ENCODE measurements around the gene DENND6B. TPM values are rescaled to one million over a fixed set of nuclear protein-coding genes. Genes with fewer than 3 reads are reported as not detected.

DENND6B gene
- total and polyA plus RNA-seq, 2 of the 13 experiments (the other 11 are each of a cell fraction or from before 2014, with no cell fraction given), result 0.95 to 3.8 TPM

DNA sequence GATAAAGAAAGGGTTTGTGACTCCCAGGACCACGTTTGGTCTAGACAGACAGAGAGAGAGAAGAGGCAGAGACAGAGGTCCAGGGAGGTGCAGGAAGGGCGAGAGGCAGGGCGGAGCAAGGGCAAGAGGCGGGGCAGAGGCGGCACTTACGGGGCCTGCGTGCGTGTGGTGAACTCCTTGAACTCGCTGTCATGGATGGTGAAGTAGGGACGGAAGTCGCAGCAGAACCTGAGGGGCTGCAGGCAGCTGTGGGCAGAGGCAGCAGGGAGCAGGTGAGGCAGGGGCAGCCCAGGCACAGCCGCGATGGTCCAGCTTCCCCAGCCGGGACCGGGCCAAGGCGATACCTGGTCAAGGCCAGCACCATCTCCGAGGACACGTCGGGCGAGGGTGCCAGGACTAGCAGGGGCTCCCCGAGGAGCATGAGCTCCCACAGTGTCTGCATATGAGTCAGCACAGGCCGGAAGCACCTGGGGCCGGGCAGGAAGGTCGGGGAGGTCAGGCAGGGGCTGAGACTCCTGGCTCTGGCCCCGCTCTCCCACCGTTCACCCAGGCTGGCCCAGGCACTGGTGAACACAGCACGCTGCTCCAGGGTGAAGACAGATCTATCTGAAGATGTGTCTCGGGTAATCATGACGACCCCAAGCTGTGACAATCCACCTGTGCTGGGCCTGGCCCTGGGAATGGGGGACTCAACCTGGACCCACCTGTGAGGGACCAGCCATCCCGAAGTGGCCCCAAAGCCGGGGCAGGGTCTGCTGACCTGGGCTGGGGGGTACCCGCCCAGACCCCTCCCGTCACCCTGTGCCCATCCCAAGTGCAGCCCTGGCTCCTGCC is 12.1 kb downstream of the DENND6B start (continued):
- TF ChIP-seq ZMYM2 (CRISPR knock-in tag; IDR thresholded peaks at IDR 0.05), result no peak
- TF ChIP-seq ZNF446 (CRISPR knock-in tag; IDR thresholded peaks at IDR 0.05), result no peak
- TF ChIP-seq XRCC5 (optimal IDR thresholded peaks at IDR 0.05; ENCODE audit: low read length), result no peak
- TF ChIP-seq SPEN (CRISPR knock-in tag; IDR thresholded peaks at IDR 0.05; ENCODE audit: low read depth), result 0 out of 2 replicates have a peak, but pooled peaks have one; percentile 44
- no peak for TF ChIP-seq HOXD1 (CRISPR knock-in tag; IDR thresholded peaks at IDR 0.05)
- no peak for TF ChIP-seq ZSCAN20 (CRISPR knock-in tag; IDR thresholded peaks at IDR 0.05; ENCODE audit: borderline replicate concordance)
- no peak for TF ChIP-seq NCOR1 (IDR thresholded peaks at IDR 0.05; ENCODE audit: borderline replicate concordance, low read length)
- no peak for TF ChIP-seq TCF7L2 (IDR thresholded peaks at IDR 0.05; ENCODE audit: low read depth, low read length)
- no peak for TF ChIP-seq NFKBIZ (CRISPR knock-in tag; IDR thresholded peaks at IDR 0.05)
- TF ChIP-seq, protein P1, sequence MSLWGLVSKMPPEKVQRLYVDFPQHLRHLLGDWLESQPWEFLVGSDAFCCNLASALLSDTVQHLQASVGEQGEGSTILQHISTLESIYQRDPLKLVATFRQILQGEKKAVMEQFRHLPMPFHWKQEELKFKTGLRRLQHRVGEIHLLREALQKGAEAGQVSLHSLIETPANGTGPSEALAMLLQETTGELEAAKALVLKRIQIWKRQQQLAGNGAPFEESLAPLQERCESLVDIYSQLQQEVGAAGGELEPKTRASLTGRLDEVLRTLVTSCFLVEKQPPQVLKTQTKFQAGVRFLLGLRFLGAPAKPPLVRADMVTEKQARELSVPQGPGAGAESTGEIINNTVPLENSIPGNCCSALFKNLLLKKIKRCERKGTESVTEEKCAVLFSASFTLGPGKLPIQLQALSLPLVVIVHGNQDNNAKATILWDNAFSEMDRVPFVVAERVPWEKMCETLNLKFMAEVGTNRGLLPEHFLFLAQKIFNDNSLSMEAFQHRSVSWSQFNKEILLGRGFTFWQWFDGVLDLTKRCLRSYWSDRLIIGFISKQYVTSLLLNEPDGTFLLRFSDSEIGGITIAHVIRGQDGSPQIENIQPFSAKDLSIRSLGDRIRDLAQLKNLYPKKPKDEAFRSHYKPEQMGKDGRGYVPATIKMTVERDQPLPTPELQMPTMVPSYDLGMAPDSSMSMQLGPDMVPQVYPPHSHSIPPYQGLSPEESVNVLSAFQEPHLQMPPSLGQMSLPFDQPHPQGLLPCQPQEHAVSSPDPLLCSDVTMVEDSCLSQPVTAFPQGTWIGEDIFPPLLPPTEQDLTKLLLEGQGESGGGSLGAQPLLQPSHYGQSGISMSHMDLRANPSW (CRISPR knock-in tag; IDR thresholded peaks at IDR 0.05; ENCODE audit: borderline replicate concordance), result no peak
- TF ChIP-seq, protein P2, sequence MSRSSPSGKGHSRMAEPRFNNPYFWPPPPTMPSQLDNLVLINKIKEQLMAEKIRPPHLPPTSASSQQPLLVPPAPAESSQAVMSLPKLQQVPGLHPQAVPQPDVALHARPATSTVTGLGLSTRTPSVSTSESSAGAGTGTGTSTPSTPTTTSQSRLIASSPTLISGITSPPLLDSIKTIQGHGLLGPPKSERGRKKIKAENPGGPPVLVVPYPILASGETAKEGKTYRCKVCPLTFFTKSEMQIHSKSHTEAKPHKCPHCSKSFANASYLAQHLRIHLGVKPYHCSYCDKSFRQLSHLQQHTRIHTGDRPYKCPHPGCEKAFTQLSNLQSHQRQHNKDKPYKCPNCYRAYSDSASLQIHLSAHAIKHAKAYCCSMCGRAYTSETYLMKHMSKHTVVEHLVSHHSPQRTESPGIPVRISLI (CRISPR knock-in tag; IDR thresholded peaks at IDR 0.05; ENCODE audit: borderline replicate concordance), result no peak
- no peak for TF ChIP-seq HNRNPK (IDR thresholded peaks at IDR 0.05; ENCODE audit: low read depth, low read length, poor library complexity, severe bottlenecking)
- TF ChIP-seq KLF12 (CRISPR knock-in tag; IDR thresholded peaks at IDR 0.05; ENCODE audit: borderline replicate concordance), result no peak
- TF ChIP-seq, protein P3, sequence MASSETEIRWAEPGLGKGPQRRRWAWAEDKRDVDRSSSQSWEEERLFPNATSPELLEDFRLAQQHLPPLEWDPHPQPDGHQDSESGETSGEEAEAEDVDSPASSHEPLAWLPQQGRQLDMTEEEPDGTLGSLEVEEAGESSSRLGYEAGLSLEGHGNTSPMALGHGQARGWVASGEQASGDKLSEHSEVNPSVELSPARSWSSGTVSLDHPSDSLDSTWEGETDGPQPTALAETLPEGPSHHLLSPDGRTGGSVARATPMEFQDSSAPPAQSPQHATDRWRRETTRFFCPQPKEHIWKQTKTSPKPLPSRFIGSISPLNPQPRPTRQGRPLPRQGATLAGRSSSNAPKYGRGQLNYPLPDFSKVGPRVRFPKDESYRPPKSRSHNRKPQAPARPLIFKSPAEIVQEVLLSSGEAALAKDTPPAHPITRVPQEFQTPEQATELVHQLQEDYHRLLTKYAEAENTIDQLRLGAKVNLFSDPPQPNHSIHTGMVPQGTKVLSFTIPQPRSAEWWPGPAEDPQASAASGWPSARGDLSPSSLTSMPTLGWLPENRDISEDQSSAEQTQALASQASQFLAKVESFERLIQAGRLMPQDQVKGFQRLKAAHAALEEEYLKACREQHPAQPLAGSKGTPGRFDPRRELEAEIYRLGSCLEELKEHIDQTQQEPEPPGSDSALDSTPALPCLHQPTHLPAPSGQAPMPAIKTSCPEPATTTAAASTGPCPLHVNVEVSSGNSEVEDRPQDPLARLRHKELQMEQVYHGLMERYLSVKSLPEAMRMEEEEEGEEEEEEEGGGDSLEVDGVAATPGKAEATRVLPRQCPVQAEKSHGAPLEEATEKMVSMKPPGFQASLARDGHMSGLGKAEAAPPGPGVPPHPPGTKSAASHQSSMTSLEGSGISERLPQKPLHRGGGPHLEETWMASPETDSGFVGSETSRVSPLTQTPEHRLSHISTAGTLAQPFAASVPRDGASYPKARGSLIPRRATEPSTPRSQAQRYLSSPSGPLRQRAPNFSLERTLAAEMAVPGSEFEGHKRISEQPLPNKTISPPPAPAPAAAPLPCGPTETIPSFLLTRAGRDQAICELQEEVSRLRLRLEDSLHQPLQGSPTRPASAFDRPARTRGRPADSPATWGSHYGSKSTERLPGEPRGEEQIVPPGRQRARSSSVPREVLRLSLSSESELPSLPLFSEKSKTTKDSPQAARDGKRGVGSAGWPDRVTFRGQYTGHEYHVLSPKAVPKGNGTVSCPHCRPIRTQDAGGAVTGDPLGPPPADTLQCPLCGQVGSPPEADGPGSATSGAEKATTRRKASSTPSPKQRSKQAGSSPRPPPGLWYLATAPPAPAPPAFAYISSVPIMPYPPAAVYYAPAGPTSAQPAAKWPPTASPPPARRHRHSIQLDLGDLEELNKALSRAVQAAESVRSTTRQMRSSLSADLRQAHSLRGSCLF (CRISPR knock-in tag; IDR thresholded peaks at IDR 0.05; ENCODE audit: borderline replicate concordance), result no peak
- TF ChIP-seq ZZZ3 (CRISPR knock-in tag; IDR thresholded peaks at IDR 0.05; ENCODE audit: borderline replicate concordance), result no peak
- no peak for TF ChIP-seq MBD4 (IDR thresholded peaks at IDR 0.05; ENCODE audit: borderline replicate concordance, low read length)
- no peak for TF ChIP-seq KDM3A (CRISPR knock-in tag; IDR thresholded peaks at IDR 0.05; ENCODE audit: low read depth)
- TF ChIP-seq, protein P4, sequence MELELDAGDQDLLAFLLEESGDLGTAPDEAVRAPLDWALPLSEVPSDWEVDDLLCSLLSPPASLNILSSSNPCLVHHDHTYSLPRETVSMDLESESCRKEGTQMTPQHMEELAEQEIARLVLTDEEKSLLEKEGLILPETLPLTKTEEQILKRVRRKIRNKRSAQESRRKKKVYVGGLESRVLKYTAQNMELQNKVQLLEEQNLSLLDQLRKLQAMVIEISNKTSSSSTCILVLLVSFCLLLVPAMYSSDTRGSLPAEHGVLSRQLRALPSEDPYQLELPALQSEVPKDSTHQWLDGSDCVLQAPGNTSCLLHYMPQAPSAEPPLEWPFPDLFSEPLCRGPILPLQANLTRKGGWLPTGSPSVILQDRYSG (CRISPR knock-in tag; IDR thresholded peaks at IDR 0.05), result no peak
- TF ChIP-seq ZSCAN21 (CRISPR knock-in tag; IDR thresholded peaks at IDR 0.05; ENCODE audit: borderline replicate concordance), result no peak
- TF ChIP-seq STAT5B (CRISPR knock-in tag; IDR thresholded peaks at IDR 0.05), result no peak

Measured in HepG2 (cell line).